Fibroblast of lung (primary cell): Measurements from ENCODE around the gene DOCK4.
"Not testable (repeated sequence)": the region's sequence is repeated elsewhere in the genome, so short reads cannot be mapped to it uniquely, and the experiment has no call there.

Experiments
- EZH2 ChIP-seq: IDR thresholded peaks from 2 replicates; pipeline ENCODE4 v1.5.1; 2012; ENCODE audit warnings: low read length, control low read depth, mild to moderate bottlenecking; ENCODE audit errors: missing control alignments
- TF ChIP-seq, protein P1 (sequence below), 2 donors: IDR thresholded peaks in 1 of 2; conservative IDR thresholded peaks in 1 of 2; 1 replicate in 1 of 2; 2 replicates in 1 of 2; pipeline ENCODE4 v1.5.1; 2011 to 2012; ENCODE audit warnings: low read length in 2 of 2, control low read depth in 1 of 2, inconsistent platforms in 1 of 2, low read depth in 1 of 2, mild to moderate bottlenecking in 1 of 2

- TF ChIP-seq, protein P1, sequence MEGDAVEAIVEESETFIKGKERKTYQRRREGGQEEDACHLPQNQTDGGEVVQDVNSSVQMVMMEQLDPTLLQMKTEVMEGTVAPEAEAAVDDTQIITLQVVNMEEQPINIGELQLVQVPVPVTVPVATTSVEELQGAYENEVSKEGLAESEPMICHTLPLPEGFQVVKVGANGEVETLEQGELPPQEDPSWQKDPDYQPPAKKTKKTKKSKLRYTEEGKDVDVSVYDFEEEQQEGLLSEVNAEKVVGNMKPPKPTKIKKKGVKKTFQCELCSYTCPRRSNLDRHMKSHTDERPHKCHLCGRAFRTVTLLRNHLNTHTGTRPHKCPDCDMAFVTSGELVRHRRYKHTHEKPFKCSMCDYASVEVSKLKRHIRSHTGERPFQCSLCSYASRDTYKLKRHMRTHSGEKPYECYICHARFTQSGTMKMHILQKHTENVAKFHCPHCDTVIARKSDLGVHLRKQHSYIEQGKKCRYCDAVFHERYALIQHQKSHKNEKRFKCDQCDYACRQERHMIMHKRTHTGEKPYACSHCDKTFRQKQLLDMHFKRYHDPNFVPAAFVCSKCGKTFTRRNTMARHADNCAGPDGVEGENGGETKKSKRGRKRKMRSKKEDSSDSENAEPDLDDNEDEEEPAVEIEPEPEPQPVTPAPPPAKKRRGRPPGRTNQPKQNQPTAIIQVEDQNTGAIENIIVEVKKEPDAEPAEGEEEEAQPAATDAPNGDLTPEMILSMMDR (conservative IDR thresholded peaks at IDR 0.05 in 1 of 2, IDR thresholded peaks at IDR 0.05 in 1 of 2; ENCODE audit: low read depth in 1 of 2, low read length in 2 of 2) = not testable (repeated sequence)
- not testable (repeated sequence) for TF ChIP-seq EZH2
Observed at GRCh38 chr7:111917404-111917803, 288.8 kb downstream of the DOCK4 start.
